GM19452 (cell line): Measurements from ENCODE around the gene CDK11A.
A peak's percentile ranks its signal among the peaks of the same experiment; 100 is the strongest.
"Not testable (repeated sequence)": the region's sequence is repeated elsewhere in the genome, so short reads cannot be mapped to it uniquely, and the experiment has no call there.

Source experiments
- ATAC-seq: cut with Tn5 transposase; IDR thresholded peaks from one replicate; pipeline ENCODE4 v1.9.1; 2021; ENCODE audit not compliant: unreplicated experiment

CDK11A gene

DNA sequence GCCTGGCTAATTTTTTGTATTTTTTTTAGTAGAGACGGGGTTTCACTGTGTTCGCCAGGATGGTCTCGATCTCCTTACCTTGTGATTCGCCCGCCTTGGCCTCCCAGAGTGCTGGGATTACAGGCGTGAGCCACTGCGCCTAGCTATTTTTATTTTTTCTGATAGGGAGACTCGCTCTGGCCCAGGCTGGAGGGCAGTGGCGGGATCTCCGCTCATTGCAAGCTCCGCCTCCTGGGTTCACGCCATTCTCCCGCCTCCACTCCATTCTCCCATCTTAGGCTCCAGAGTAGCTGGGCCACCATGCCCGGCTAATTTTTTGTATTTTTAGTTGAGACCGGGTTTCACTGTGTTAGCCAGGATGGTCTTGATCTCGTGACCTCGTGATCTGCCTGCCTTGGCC lies 1.9 kb upstream of the CDK11A start:
- ATAC-seq: not testable (repeated sequence)

DNA sequence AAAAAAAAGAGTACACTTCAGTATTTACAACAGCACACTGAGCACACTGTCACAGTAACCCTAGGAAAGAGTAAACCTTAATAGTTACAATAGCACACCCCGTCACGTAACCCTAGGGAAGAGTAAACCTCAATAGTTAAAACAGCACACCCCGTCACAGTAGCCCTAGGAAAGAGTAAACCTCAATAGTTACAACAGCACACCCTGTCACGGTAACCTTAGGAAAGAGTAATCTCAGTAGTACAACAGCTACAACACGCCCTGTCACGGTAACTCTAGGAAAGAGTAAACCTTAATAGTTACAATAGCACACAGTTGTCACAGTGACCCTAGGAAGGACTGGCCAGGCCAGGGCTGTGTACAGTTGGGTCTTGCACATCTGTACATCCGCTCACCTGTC lies 3.0 kb downstream of the CDK11A start:
- no peak for ATAC-seq

DNA sequence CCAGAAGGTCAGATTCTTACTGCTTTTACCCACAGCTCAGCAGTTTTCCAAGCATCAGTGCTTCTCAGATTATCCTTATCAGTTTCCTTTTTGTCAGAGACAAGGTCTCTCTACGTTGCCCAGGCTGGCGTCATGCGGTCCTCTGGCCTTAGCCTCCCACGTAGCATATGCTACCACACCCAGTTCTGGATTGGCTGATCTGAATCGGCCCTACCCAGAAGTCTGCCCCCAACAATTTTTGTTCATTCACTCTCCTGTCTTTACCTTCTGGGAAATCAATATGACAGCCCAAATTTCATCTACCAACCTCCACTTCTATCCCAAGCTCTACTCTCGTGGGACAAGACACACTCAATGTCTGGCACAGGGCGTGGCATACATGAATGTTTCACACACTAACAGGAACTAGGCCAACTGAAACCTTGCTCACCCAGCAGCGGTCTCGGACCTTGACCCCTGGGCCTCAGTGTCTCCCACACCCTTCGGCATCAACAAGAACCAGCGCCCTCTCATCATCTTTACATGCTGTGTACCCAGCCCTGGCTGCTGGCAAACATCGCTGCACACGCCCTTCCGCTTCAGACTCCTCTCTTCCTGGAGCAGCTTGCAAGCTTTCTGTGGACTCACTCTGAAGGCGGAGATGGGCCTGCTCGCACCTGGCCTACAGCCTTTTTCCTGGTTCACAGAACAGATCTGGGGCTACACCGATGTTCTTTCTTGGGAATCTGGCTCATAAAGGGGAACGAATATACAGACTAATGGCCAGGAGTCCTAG lies 8.9 kb downstream of the CDK11A start:
- ATAC-seq: not testable (repeated sequence)

DNA sequence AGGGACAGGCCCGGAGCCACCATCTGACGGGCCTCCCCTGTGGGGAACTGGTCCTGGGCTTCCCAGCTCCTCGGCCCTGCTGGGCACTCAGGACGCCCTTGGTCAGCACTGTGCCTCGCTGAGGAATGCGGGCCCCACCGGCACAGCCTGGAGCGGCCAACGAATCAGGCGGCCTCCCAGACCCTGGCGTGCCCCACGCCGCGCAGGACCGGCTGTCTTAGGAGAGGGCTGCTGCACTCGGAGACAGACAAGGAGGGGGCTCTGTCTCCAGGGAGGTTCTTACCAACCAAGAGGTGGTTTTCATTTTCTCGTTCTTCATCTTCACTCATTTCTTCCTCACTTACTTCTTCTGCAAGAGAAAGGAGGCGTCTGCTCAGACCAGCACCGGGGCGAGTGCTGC lies 16.3 kb downstream of the CDK11A start:
- not testable (repeated sequence) for ATAC-seq

DNA sequence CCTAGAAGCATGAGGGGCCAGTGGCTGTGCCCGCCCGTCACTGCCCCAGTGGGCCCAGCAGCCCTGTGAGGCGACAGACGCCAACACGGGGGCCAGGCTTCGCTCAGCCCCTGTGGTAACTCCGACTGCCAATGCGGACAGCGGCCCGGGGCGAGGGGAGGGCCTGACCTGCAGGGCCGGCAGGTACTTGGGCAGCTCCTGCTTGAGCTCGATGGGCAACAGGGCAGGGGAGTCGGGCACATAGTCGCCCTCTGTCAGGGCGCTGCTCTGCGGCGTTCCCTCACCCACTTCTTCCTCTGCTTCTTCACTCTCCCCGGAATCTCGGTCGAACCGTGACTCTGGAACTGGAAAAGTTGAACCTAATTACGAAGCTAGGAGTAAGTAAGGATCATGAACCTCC lies 16.9 kb downstream of the CDK11A start:
- ATAC-seq: not testable (repeated sequence)

DNA sequence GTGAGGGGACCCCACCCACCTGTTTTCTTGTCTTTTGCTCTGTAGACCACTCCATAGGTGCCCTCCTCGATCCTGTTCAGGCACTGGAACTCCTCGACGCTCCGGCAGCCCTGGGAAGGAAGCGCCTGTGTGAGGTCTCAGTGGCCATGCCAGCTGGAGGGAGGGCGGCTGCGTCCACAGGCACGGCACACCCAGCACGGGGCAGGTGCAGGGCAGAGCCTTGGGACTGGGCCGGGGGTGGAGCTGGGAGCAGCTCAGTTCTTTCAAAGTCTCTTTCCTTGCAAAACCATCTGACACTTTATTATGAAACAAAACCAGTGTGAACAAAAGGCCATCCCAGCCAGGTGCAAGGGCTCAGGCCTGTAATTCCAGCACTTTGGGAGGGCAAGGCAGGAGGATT lies 18.5 kb downstream of the CDK11A start:
- not testable (repeated sequence) for ATAC-seq

DNA sequence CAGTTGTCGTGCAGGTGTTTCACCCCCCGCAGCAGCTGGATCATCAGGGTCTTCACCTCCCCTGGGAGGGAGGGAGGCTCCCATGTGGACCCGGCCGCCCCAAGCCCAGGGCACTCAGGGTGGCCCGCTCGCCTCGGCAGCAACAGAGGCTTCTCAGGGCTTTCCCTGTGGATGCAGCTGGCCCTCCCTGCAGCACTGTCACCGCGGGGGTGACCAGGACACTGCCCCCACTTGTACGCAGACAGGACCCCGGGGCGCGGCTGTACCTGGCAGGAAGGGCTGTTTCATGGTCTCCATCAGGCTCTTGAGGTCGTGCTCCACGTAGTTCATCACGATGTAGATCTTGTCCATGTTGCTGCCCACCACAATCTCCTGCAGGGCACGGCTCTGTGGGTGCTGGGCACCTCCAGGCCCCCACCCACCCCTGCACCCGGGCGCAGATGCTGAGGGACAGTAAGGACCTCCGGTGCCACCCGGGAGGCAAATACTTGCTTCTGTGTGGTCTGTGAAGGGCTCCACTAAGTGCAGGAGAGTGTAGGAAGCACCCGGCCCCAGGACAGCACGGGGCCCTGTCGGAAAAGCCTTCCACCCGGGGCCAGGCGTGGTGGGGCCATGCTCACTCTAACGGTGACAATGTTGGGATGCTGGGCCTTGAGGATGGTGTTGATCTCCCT lies 19.7 kb downstream of the CDK11A start:
- ATAC-seq: not testable (repeated sequence)

DNA sequence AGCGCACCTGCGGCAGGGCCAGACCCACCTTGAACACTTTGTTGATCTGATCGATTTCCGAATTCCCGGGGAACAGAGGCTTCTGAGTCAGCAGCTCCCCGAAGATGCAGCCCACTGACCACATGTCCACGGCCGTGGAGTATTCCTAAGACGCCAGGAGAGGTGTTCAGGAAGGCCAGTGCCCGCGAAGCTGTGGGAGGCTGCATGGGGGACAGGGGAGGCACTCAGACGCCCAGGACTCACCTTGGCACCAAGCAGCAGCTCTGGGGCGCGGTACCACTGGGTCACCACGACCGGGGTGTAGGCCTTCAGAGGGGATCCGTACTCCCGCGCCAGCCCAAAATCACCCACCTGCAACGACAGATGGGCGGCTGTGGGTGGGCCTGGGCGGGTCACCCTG lies 20.4 kb downstream of the CDK11A start:
- no peak for ATAC-seq

DNA sequence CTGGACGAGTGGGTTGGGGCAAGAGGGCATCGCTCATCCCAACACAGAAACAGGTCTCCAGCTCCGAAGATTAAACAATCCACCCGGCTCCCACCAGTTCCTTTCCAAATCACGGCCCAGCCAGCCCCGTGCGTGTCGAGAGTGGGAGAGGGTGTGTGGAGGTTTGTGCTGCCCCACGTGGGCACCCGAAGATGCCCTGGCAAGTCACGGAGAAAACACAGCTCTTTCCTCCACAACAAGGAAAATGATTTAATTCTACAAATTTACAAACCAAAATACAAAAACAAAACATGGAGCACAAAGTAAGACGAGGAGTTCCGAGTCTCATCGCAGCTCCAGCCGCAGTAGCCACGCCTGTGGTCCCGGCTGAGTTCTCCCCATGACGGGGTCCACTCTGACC lies 21.7 kb downstream of the CDK11A start:
- not testable (repeated sequence) for ATAC-seq

DNA sequence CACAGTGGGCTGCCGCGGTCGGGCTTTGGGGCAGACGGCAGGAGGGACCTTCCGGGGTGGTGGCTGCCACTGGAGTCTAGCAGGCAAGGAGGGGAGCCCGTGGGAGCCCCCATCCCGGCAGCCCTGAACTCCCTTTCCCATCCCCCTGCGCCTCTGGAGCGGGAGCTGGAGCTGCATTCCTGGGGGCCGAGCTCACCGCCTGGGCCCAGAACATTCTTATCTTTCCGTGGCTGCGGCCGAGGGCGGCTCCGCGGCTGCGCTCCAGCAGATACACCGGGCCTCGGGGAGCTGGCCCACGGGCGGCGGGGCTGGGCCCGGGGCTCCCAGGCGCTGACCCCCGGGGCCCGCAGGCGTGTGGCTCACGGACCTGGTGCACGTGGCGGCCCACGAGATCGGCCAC lies 23.6 kb downstream of the CDK11A start:
- not testable (repeated sequence) for ATAC-seq

DNA sequence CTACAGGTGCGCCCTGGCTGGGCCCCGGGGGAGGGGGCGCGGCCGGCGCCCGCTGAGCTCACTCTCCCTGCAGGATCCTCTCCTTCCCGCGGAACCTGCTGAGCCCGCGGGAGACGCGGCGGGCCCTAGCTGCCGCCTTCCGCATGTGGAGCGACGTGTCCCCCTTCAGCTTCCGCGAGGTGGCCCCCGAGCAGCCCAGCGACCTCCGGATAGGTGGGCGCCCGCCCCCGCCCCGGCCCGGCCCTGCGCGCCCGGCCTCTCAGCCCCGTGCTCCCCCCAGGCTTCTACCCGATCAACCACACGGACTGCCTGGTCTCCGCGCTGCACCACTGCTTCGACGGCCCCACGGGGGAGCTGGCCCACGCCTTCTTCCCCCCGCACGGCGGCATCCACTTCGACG lies 24.1 kb downstream of the CDK11A start:
- not testable (repeated sequence) for ATAC-seq

DNA sequence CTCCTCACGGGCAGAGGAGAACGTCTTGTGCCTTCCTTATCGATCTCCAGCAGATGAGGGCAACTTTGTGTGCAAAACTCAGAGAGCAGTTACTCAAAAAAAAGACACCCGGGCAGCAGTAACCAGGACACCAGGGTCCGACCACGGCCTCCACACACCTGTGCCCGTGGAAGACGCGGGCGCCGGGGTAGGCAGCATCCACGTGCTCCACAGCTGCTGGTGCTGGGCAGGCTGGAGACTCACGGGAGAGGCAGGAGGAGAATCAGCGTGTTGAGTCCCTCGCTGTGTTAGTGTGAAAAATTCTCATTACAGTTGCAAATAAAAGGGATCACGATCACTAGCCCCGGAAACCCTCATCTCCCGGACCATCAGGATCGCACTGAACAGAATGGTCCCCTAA lies 25.1 kb downstream of the CDK11A start:
- not testable (repeated sequence) for ATAC-seq

DNA sequence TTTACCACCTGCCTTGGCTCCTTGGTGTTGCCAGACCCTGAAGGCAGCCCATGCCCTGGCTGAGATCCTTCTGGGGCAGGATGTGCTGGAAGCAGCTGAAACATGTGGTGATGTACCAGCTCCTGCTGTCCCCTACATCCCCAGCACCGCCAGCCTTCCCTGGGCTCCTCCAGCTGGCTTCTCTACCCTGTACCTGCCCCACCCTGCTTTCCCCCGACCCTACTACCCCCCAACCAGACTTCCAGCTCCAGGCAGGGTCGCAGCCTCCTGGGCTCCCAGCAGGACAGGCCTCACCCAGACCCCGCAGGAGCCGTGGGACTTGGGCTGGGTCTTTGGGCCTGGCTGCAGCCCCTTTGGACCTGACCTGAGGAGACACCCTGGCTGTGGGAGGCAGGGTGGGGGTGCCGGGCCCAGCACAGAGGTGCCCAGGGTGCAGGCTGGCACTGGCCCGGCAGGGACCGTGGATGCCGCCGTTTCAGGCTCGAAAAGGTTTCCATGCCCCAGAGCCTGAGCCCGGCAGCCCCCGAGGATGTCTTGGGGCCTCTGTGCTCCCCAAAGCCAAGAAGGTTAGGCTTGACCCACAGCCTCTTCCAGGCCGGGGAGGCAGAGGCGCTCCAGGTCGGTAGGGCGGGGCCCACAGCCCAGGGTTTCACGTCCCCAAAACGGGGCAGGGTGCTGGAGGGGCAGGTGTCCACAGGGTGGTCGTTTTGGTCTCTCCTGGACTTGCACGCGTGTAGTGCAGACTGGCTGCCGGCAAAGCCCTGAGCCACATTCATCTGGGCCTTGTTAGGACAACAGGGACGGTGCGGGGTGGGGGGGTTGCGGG lies 26.6 kb downstream of the CDK11A start:
- ATAC-seq: not testable (repeated sequence)

DNA sequence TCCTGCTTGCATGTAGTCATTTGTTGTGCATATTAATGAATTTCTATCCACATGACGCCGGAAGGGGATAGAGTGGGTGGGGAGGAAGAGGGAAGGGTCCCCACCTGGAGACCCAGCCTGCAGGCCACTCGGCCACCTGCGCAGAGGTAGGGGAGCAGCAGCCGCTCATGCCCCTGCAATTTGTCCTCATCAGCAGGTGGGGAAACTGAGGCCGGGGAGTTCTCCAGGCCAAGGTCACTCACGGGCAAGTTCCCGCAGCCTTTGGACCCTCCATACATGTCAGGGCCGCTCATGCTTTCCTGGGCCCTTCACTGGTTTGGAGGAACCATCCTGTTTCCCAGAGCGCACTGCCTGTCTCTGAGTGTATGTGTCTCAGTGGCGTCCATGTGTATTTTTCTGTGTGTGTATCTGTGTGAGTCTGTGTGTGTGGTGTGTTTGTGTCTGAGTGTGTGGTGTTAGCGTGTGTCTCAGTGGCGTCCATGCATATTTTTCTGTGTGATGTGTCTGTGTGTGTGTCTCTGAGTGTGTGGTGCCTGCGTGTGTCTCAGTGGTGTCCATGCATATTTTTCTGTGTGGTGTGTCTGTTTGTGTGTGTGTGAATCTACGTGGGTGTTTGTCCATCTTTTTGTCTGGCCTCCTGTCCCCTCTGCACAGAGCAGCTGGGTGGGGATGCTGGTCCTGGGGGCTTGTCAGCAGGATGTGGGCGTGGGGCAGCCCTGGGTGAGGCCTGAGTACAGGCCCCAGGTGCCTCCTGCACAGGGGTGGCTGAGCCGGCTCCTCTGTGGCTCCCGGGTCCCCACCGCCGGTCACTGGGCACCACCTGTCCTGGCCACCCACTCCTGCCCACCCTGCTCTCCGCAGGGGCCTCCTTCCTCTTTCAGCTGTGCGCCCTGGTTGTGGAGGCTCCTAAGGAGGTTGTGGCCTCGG lies 27.5 kb downstream of the CDK11A start:
- ATAC-seq: not testable (repeated sequence)

DNA sequence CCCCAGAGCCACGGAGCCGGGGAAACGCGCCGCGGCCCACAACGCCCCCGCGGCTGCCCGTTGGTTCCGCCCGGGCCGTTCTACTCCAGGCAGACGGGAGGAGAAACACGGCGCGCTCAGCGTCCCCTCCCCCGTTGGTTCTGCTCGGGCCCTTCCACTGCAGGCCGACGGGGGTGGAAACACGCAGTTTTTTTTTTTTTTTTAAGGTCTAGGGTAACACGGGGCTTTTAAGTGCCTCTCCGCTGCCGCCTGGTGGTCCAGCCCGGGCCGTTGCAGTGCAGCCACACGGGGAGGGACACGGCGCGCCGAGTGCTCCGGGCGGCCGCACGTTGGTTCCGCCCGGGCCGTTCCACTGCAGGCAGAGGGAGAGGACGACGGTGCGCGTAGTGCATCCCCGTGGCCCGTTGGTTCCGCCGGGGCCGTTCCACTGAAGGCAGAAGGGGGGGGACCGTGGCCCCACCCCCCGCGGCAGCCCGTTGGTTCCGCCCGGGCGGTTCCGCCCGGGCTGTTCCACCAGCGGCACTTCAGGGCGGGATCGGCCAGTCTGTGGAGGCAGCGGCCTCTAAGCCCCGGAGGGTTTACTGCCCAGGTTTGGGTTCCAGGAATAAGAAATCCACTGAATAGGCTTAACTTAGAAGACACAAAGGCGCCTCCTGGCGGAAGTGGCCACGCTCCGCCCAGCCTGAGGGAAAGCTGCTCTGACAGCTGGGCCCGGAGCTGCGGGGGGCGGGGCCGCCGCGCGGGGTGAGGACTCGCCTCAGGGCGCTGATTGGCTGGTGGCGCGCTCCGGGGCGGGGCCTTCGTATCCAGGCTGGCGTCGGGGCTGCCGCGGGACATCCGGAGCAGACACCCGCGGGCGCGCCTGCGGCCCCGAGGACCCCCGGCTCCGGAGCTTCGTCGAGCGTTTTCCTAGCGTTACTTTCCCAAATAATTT lies 31.2 kb downstream of the CDK11A start, which contains the start of gene SLC35E2B:
SLC35E2B (minus strand) TSS at position 82 of the 934 bp plus-strand sequence. CDS start 16,096 bp downstream, outside the sequence.
- peak; percentile 74 for ATAC-seq

DNA sequence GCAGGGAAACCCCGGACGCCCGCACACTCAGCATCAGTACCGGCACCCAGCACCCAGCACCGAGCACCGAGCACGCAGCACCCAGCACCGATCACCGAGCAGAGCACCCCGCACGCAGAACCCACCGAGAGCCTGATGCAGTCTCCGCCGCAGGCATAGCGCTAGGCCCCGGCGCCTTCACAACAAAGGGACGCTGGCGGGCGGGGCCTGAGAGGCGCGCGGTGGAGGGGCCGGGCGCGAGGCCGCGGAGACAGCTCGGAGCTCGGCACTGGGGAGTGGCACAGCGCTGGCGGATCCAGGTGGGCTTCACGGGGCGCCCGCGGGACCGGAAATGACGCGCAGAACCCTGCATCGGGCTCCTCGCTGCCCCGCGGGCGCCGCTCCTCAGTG lies 31.8 kb downstream of the CDK11A start:
- ATAC-seq: not testable (repeated sequence)

DNA sequence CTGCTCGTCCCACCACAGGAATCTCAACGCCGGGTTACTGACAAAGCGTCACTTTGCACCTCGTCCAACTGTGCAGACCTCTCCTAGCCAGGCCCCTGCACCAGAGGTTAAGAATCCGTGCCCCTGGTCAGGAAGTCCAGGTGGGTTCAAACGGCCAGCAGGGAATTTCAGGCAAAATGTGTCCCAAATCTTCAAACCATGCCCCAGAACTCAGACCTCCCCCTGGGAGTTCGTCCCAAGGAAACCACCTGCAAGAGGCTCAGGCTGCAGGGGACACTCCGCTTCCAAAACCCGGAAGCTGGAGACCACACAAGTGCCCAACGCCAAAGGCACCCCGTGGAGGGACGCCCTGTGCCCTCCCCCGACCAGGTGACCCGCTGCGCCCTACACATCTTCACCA lies 32.7 kb downstream of the CDK11A start:
- ATAC-seq: not testable (repeated sequence)

DNA sequence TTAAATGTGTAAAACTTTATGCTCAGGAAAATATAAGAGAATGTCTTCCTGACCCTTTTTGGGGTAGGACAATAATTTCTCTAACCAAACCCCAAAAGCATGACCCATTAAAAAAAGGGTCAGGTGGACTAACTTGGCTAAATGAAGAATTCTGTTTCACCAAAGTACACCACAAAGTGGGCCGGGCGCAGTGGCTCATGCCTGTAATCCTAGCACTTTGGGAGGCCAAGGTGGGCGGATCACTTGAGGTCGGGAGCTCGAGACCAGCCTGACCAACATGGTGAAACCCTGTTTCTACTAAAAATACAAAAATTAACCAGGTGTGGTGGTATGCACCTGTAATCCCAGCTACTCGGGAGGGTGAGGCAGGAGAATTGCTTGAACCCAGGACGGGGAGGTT lies 34.6 kb downstream of the CDK11A start:
- not testable (repeated sequence) for ATAC-seq

DNA sequence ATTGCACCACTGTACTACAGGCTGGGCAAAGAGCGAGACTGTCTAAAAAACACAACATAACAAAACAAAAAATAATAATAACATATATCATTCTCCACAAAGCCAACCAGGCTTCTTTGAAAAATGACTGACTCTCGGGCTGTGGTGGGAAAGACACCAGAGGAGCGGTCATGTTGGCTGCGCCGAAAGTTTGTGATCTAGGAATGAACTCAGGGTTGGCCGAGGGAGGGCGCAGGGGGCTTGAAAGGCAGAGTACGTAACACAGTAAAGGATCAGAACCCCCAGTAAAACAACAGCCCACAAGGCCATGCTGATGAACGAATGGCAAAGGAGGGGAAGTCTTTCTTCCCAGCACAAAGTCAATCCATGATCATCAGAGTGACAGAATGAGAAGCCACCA lies 36.3 kb downstream of the CDK11A start:
- ATAC-seq: no peak
